GM23248 (cell line): ENCODE results near the gene BOLA1. TPM values are rescaled to one million over a fixed set of nuclear protein-coding genes. Genes with fewer than 3 reads are reported as not detected.
A peak's percentile ranks its signal among the peaks of the same experiment; 100 is the strongest.

Experiments used
- DNase-seq: peaks from one replicate; pipeline ENCODE4 v3.0.0-alpha.2; 2015
- H2AFZ ChIP-seq: fragments of 200-600 bp; sonication (generic); 2 replicates; pipeline ENCODE4 v1.6.1; 2016; ENCODE audit warnings: antibody characterized with exemption
- H3F3A ChIP-seq: fragments of 200-600 bp; sonication (generic); 2 replicates; pipeline ENCODE4 v1.6.1; 2016; ENCODE audit warnings: mild to moderate bottlenecking, antibody characterized with exemption, mixed run types; ENCODE audit not compliant: insufficient read depth
- H3K27ac ChIP-seq: fragments of 200-600 bp; sonication (generic); 2 replicates; pipeline ENCODE4 v1.5.1; 2016; ENCODE audit warnings: mild to moderate bottlenecking
- H3K27me3 ChIP-seq: fragments of 200-600 bp; sonication (generic); replicated peaks from 2 replicates; pipeline ENCODE4 v1.6.1; 2016; ENCODE audit warnings: mild to moderate bottlenecking; ENCODE audit not compliant: insufficient read depth
- H3K36me3 ChIP-seq: fragments of 200-600 bp; sonication (generic); 2 replicates; pipeline ENCODE4 v1.6.1; 2016; ENCODE audit warnings: low read depth, mild to moderate bottlenecking
- H3K4me1 ChIP-seq: fragments of 200-600 bp; sonication (generic); 2 replicates; pipeline ENCODE4 v1.6.1; 2016; ENCODE audit warnings: mild to moderate bottlenecking; ENCODE audit not compliant: insufficient read depth
- H3K4me2 ChIP-seq: fragments of 200-600 bp; sonication (generic); one replicate; pipeline ENCODE4 v1.6.1; 2016; ENCODE audit warnings: mild to moderate bottlenecking; ENCODE audit not compliant: unreplicated experiment
- H3K4me3 ChIP-seq: fragments of 200-600 bp; sonication (generic); 2 replicates; pipeline ENCODE4 v1.5.1; 2016; ENCODE audit warnings: mild to moderate bottlenecking
- H3K79me2 ChIP-seq: fragments of 200-600 bp; sonication (generic); 2 replicates; pipeline ENCODE4 v1.6.1; 2016; ENCODE audit warnings: mild to moderate bottlenecking; ENCODE audit not compliant: insufficient read depth
- H3K9ac ChIP-seq: fragments of 200-600 bp; sonication (generic); 2 replicates; pipeline ENCODE4 v1.6.1; 2016; ENCODE audit warnings: mild to moderate bottlenecking
- H3K9me2 ChIP-seq: fragments of 200-600 bp; sonication (generic); 2 replicates; pipeline ENCODE4 v1.6.1; 2016; ENCODE audit warnings: mixed run types, mild to moderate bottlenecking, moderate library complexity; ENCODE audit not compliant: insufficient read depth
- H3K9me3 ChIP-seq: fragments of 200-600 bp; sonication (generic); one replicate; pipeline ENCODE4 v1.6.1; 2017; ENCODE audit warnings: low read depth
- H4K20me1 ChIP-seq: fragments of 200-600 bp; sonication (generic); 2 replicates; pipeline ENCODE4 v1.6.0; 2016; ENCODE audit not compliant: insufficient read depth
- EZH2 ChIP-seq: fragments of 200-600 bp; sonication (generic); IDR thresholded peaks from 2 replicates; pipeline ENCODE4 v1.6.1; 2018; ENCODE audit warnings: antibody characterized with exemption, mild to moderate bottlenecking; ENCODE audit not compliant: insufficient read depth, poor library complexity, severe bottlenecking
- EZH2phosphoT487 ChIP-seq: fragments of 200-600 bp; sonication (generic); IDR thresholded peaks from 2 replicates; pipeline ENCODE4 v1.6.1; 2018; ENCODE audit warnings: antibody characterized with exemption, moderate library complexity, mild to moderate bottlenecking, low read depth; ENCODE audit not compliant: insufficient read depth
- WGBS, 2 experiments: methylation state at CpG; one replicate each; pipeline ENCODE4 v1.1.6; 2015 to 2017; ENCODE audit warnings: low lambda C conversion rate in 2 of 2, low coverage in 1 of 2; ENCODE audit errors: missing lambda C conversion rate in 2 of 2; 5-methylcytosine and 5-hydroxymethylcytosine counted together
- in situ Hi-C: fragments of 300-500 bp; cut with MboI; formaldehyde crosslinking; loops from 2 replicates; pipeline ENCODE4 v1.15.0; 2020
- polyA plus RNA-seq: library from polyadenylated mRNA; unstranded; fragments of >200 nt; fragmentation: Nextera tagmentation; extraction: Ambion mirVana; gene quantifications from 2 replicates; pipeline ENCODE4 v1.2.1, GENCODE V29; 2016
- total RNA-seq: library from RNA; depleted of rRNA; stranded (reverse); fragments of >200 nt; shearing (Covaris generic); gene quantifications from 2 replicates; pipeline ENCODE4 v1.2.3, GENCODE V29; 2014

Gene BOLA1
- total and polyA plus RNA-seq, 2 experiments from 2014 or later = 16.4 to 18.6 TPM

- in situ Hi-C loops = no loop called here
- H2AFZ ChIP-seq = peak overlapping the region; percentile 90
Measured at GRCh38 chr1:149887456-149888246, 11.7 kb upstream of the BOLA1 start.

GRCh38 chr1:149888247-149888998, 10.9 kb upstream of the BOLA1 start:
- DNase-seq = peak; percentile 94
- H3K4me3 ChIP-seq = peak overlapping the region; percentile 81

More at GRCh38 chr1:149887456-149888246, 11.7 kb upstream of the BOLA1 start:
- peak overlapping the region; percentile 81 for H3K4me3 ChIP-seq
- no peaks in the 10 kb centered on the region for H3K27me3 ChIP-seq
- peak overlapping the region; percentile 98 for H3K27ac ChIP-seq
- peaks cover 33% of the 10 kb centered on the region for H3F3A ChIP-seq
- TF ChIP-seq EZH2phosphoT487 (no peak), EZH2 (no peak)
- DNase-seq = peak; percentile 98
- no peaks in the 10 kb centered on the region for H3K9me2 ChIP-seq
- H3K4me2 ChIP-seq = peak overlapping the region; percentile 91
- H3K9ac ChIP-seq = peak overlapping the region; percentile 94
- no peaks in the 10 kb centered on the region for H3K36me3 ChIP-seq
- H3K79me2 ChIP-seq = peaks cover 28% of the 10 kb centered on the region
- WGBS, 2 experiments = 0 to 1% methylated on average over 43 to 46 of the region's 46 CpGs
- peaks cover 12% of the 10 kb centered on the region for H3K4me1 ChIP-seq
- no peaks in the 10 kb centered on the region for H3K9me3 ChIP-seq
- H4K20me1 ChIP-seq = no peaks in the 10 kb centered on the region

GRCh38 chr1:149888999-149889289, 10.4 kb upstream of the BOLA1 start:
- peak; percentile 80 for DNase-seq

More at GRCh38 chr1:149888247-149888998, 10.9 kb upstream of the BOLA1 start:
- H3K27ac ChIP-seq = peak overlapping the region; percentile 98
- no peaks in the 10 kb centered on the region for H3K9me3 ChIP-seq
- no peaks in the 10 kb centered on the region for H3K9me2 ChIP-seq
- H2AFZ ChIP-seq = peak overlapping the region; percentile 90
- peak overlapping the region; percentile 94 for H3K9ac ChIP-seq
- H4K20me1 ChIP-seq = no peaks in the 10 kb centered on the region
- peaks cover 33% of the 10 kb centered on the region for H3F3A ChIP-seq
- in situ Hi-C loops = no loop called here
- H3K36me3 ChIP-seq = no peaks in the 10 kb centered on the region
- peak overlapping the region; percentile 91 for H3K4me2 ChIP-seq
- TF ChIP-seq EZH2 (no peak), EZH2phosphoT487 (no peak)
- 1 to 2% methylated on average over 24 to 28 of the region's 28 CpGs for WGBS, 2 experiments
- peaks cover 12% of the 10 kb centered on the region for H3K4me1 ChIP-seq
- H3K27me3 ChIP-seq = no peaks in the 10 kb centered on the region
- H3K79me2 ChIP-seq = peaks cover 20% of the 10 kb centered on the region

GRCh38 chr1:149896575-149896974, 2.8 kb upstream of the BOLA1 start:
- Histone ChIP-seq H3K9ac (no peak overlapping the region), H3K9me2 (no peaks in the 10 kb centered on the region), H3K4me1 (no peaks in the 10 kb centered on the region), H3F3A (no peaks in the 10 kb centered on the region), H3K4me3 (no peak overlapping the region), H3K9me3 (no peaks in the 10 kb centered on the region), H3K4me2 (no peak overlapping the region), H3K36me3 (no peaks in the 10 kb centered on the region), H3K27ac (no peak overlapping the region), H3K27me3 (no peaks in the 10 kb centered on the region), H2AFZ (no peak overlapping the region), H3K79me2 (no peaks in the 10 kb centered on the region), H4K20me1 (no peaks in the 10 kb centered on the region)
- in situ Hi-C loops = no loop called here
- WGBS, 2 experiments = 51 to 56% methylated on average over 4 of the region's 4 CpGs
- DNase-seq = no peak
- TF ChIP-seq EZH2 = no peak
- no peak for TF ChIP-seq EZH2phosphoT487

More at GRCh38 chr1:149888999-149889289, 10.4 kb upstream of the BOLA1 start:
- H4K20me1 ChIP-seq = no peaks in the 10 kb centered on the region
- H2AFZ ChIP-seq = peak overlapping the region; percentile 90
- H3K79me2 ChIP-seq = peaks cover 15% of the 10 kb centered on the region
- no peak for TF ChIP-seq EZH2phosphoT487
- TF ChIP-seq EZH2 = no peak
- peak overlapping the region; percentile 81 for H3K4me3 ChIP-seq
- peak overlapping the region; percentile 94 for H3K9ac ChIP-seq
- H3K4me1 ChIP-seq = peaks cover 12% of the 10 kb centered on the region
- peak overlapping the region; percentile 98 for H3K27ac ChIP-seq
- H3K9me2 ChIP-seq = no peaks in the 10 kb centered on the region
- H3F3A ChIP-seq = peaks cover 33% of the 10 kb centered on the region
- in situ Hi-C loops = no loop called here
- no peaks in the 10 kb centered on the region for H3K9me3 ChIP-seq
- H3K4me2 ChIP-seq = peak overlapping the region; percentile 91
- H3K27me3 ChIP-seq = no peaks in the 10 kb centered on the region
- no peaks in the 10 kb centered on the region for H3K36me3 ChIP-seq
- WGBS, 2 experiments = 11 to 13% methylated on average over 6 of the region's 6 CpGs
